Neural progenitor cell (in vitro differentiated cells): Measurements from ENCODE around the gene TMPRSS9.

Source experiments
- CTCF ChIP-seq: fragments of 200-600 bp; sonication (generic); IDR thresholded peaks from 2 replicates; pipeline ENCODE4 v1.5.1; 2017; ENCODE audit warnings: antibody characterized with exemption, mild to moderate bottlenecking
- EZH2 ChIP-seq: fragments of 200-600 bp; sonication (generic); IDR thresholded peaks from 2 replicates; pipeline ENCODE4 v1.6.1; 2017; ENCODE audit warnings: antibody characterized with exemption, mild to moderate bottlenecking, moderate library complexity

- TF ChIP-seq CTCF (no peak), EZH2 (no peak)
Observed at GRCh38 chr19:2409352-2409912, 49.4 kb downstream of the TMPRSS9 start.
